Hindlimb muscle (tissue), 1 donor: ENCODE data around the gene IGFN1. TPM values are rescaled to one million over a fixed set of nuclear protein-coding genes. Genes with fewer than 3 reads are reported as not detected.
"Not testable (repeated sequence)": the region's sequence is repeated elsewhere in the genome, so short reads cannot be mapped to it uniquely, and the experiment has no call there.

Experiments
- DNase-seq: peaks from one replicate; pipeline ENCODE4 v3.0.0-alpha.2; 2013
- polyA plus RNA-seq: library from polyadenylated mRNA; unstranded; fragments of 120-200 nt; gene quantifications from one replicate; pipeline ENCODE4 v1.2.1, GENCODE V29; 2013; ENCODE audit not compliant: insufficient read length

The IGFN1 gene
- polyA plus RNA-seq, 1 donor, result 2.6 TPM

- no peak for DNase-seq
Measured at GRCh38 chr1:201218409-201218808, 27.8 kb downstream of the IGFN1 start.

GRCh38 chr1:201219481-201220387 lies 29.1 kb downstream of the IGFN1 start:
- DNase-seq, result no peak

GRCh38 chr1:201220388-201220715 lies 29.7 kb downstream of the IGFN1 start:
- DNase-seq, result no peak

- DNase-seq, result no peak
Measured at GRCh38 chr1:201221201-201221846, 30.7 kb downstream of the IGFN1 start.

- DNase-seq, result no peak
Measured at GRCh38 chr1:201222125-201222524, 31.5 kb downstream of the IGFN1 start.

- DNase-seq, result no peak
Measured at GRCh38 chr1:201223852-201224665, 33.4 kb downstream of the IGFN1 start.

GRCh38 chr1:201224666-201225370 lies 34.2 kb downstream of the IGFN1 start:
- no peak for DNase-seq

- no peak for DNase-seq
Measured at GRCh38 chr1:201226178-201226514, 35.5 kb downstream of the IGFN1 start.

- no peak for DNase-seq
Measured at GRCh38 chr1:201226859-201227488, 36.4 kb downstream of the IGFN1 start.

GRCh38 chr1:201228011-201228983 lies 37.7 kb downstream of the IGFN1 start:
- DNase-seq, result no peak

- no peak for DNase-seq
Measured at GRCh38 chr1:201229095-201229494, 38.5 kb downstream of the IGFN1 start.

GRCh38 chr1:201229771-201230635 lies 39.4 kb downstream of the IGFN1 start:
- no peak for DNase-seq

GRCh38 chr1:201230676-201231075 lies 40.1 kb downstream of the IGFN1 start:
- no peak for DNase-seq

GRCh38 chr1:201239646-201240045 lies 49.0 kb downstream of the IGFN1 start:
- DNase-seq, result not testable (repeated sequence)

- DNase-seq, result no peak
Measured at GRCh38 chr1:201240171-201240570, 49.5 kb downstream of the IGFN1 start.

GRCh38 chr1:201241736-201242135 lies 51.1 kb downstream of the IGFN1 start:
- DNase-seq, result no peak

- DNase-seq, result no peak
Measured at GRCh38 chr1:201245082-201245481, 54.5 kb downstream of the IGFN1 start.

GRCh38 chr1:201248721-201249559 lies 58.3 kb downstream of the IGFN1 start:
- DNase-seq, result no peak
